Lower lobe of right lung (tissue), 2 donors: ENCODE measurements around the gene SERPINA5. TPM values are rescaled to one million over a fixed set of nuclear protein-coding genes. Genes with fewer than 3 reads are reported as not detected.
A peak's percentile ranks its signal among the peaks of the same experiment; 100 is the strongest.
"Not testable (repeated sequence)": the region's sequence is repeated elsewhere in the genome, so short reads cannot be mapped to it uniquely, and the experiment has no call there.

Experiments used
- ATAC-seq, 2 donors: fragments of 200-7000 bp; cut with Tn5 transposase; one replicate each; pipeline ENCODE4 v1.9.1; 2020 to 2022; ENCODE audit warnings: mild to moderate bottlenecking in 2 of 2, moderate library complexity in 2 of 2
- DNase-seq: peaks from one replicate; pipeline ENCODE4 v3.0.0-alpha.2; 2020
- H3K27ac ChIP-seq: fragments of 200-600 bp; one replicate; pipeline ENCODE4 v1.8.0; 2022
- H3K27me3 ChIP-seq: fragments of 200-600 bp; one replicate; pipeline ENCODE4 v1.8.0; 2022; ENCODE audit warnings: low read depth
- H3K36me3 ChIP-seq: fragments of 200-600 bp; one replicate; pipeline ENCODE4 v1.8.0; 2022; ENCODE audit warnings: mild to moderate bottlenecking
- H3K4me1 ChIP-seq: fragments of 200-600 bp; one replicate; pipeline ENCODE4 v1.8.0; 2022
- H3K4me3 ChIP-seq: fragments of 200-600 bp; one replicate; pipeline ENCODE4 v1.8.0; 2022; ENCODE audit warnings: mild to moderate bottlenecking
- H3K9me3 ChIP-seq: fragments of 200-600 bp; one replicate; pipeline ENCODE4 v1.8.0; 2022
- CTCF ChIP-seq: fragments of 200-600 bp; IDR thresholded peaks from one replicate; pipeline ENCODE4 v1.8.0; 2022; ENCODE audit warnings: antibody characterized with exemption, mild to moderate bottlenecking
- intact Hi-C: fragments of 100-400 bp; cut with DNase I; formaldehyde crosslinking; loops from one replicate; pipeline ENCODE4 v1.11.0; 2022
- total RNA-seq: library from RNA; stranded (reverse); fragmentation: NEBNext Ultra II Directional; extraction: Animal tissue kit (Norgen Biotek cat#: 25700); gene quantifications from one replicate; pipeline ENCODE4 v1.2.1, GENCODE V29; 2021
- donor health status: DM: no; HTN: yes; CAD: no; lungs with severe emphysema.

SERPINA5 gene
- total RNA-seq, 1 donor from 2014 or later, result 0.56 TPM

DNA sequence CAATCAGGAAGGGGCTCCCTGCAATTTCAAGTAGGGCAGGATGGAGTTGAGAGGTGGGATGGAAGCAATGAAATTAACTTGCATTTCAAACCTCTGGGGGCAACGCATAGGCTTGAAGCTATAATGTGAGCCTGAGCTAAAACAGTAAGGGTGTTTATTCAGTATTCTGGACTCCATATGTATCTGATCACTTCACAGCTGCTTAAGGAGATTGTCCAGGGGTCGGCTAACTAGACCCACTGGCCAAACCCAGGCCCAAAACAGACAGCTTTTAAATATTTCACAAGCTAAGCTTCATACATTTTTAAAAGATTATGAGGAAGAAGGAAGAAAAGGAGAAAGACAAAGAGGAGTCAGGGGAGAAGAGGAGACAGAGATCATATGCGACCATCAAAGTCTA, 24.1 kb downstream of the SERPINA5 start:
- Histone ChIP-seq H3K4me3 (no peak overlapping the region), H3K9me3 (no peaks in the 10 kb centered on the region), H3K27me3 (no peaks in the 10 kb centered on the region), H3K27ac (no peak overlapping the region), H3K4me1 (no peaks in the 10 kb centered on the region), H3K36me3 (no peaks in the 10 kb centered on the region)
- no peak for ATAC-seq
- intact Hi-C loops, result no loop called here
- TF ChIP-seq CTCF, result no peak
- no peak for DNase-seq

DNA sequence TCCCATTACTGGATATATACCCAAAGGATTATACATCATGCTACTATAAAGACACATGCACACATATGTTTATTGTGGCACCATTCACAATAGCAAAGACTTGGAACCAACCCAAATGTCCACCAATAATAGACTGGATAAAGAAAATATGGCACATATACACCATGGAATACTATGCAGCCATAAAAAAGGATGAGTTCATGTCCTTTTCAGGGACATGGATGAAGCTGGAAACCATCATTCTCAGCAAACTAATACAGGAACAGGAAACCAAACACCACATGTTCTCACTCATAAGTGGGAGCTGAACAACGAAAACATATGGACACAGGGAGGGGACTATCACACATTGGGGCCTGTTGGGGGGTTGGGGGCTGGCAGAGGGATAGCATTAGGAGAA, 27.7 kb downstream of the SERPINA5 start:
- H3K4me1 ChIP-seq, DNase-seq, H3K36me3 ChIP-seq, H3K4me3 ChIP-seq, intact Hi-C loops, H3K9me3 ChIP-seq, H3K27me3 ChIP-seq, H3K27ac ChIP-seq, ATAC-seq: not testable (repeated sequence)

DNA sequence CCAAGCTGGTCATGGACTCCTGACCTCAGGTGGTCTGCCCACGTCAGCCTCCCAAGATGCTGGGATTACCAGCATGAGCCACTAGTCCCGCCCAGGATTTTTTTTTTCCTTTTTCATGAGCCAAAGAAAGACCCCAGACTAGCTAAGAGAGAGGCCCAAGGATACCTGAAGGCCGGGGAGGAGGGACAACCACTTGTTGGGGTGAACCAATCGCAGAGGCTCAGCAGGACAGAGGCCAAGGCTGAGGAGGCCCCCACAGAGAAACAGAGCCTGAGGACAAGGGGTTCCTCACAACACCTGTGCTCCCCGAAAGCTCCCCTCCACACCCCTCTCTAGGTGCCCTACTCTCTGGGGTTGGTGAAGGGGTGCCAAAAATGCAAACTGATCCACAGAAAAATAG, 30.0 kb downstream of the SERPINA5 start:
- TF ChIP-seq CTCF, result no peak
- H3K9me3 ChIP-seq, result no peaks in the 10 kb centered on the region
- H3K36me3 ChIP-seq, result no peaks in the 10 kb centered on the region
- intact Hi-C loops, result no loop called here
- H3K4me3 ChIP-seq, result no peak overlapping the region
- H3K27me3 ChIP-seq, result no peaks in the 10 kb centered on the region
- DNase-seq (no peak), ATAC-seq (no peak)
- no peaks in the 10 kb centered on the region for H3K4me1 ChIP-seq
- no peak overlapping the region for H3K27ac ChIP-seq

DNA sequence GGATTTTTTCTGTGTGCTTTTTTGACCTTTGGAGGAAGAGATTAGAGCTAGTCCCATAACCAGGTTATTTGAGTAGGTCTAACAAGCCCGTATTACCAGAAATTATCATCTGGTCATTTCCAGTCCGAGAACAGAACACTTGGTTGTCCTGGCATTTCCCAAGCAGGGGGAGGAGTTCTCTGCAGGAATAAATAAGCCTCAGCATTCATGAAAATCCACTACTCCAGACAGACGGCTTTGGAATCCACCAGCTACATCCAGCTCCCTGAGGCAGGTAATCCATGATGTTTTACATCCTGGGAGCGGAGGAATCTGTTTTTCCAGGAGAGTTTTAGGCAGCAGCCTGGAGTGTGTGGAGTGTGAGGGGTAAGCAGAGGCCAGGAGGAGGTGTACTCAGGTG, 30.9 kb downstream of the SERPINA5 start, which contains the start of gene SERPINA3:
TSS of gene SERPINA3 (plus strand) at position 218 of the 400 bp plus-strand sequence. CDS start 2,051 bp downstream, outside the sequence.
- no peaks in the 10 kb centered on the region for H3K36me3 ChIP-seq
- no peaks in the 10 kb centered on the region for H3K27me3 ChIP-seq
- DNase-seq (no peak), ATAC-seq (peak; percentile 28 to 57)
- no peak for TF ChIP-seq CTCF
- intact Hi-C loops, result no loop called here
- H3K4me1 ChIP-seq, result no peaks in the 10 kb centered on the region
- peak within 1 kb of the TSS; percentile 27 for H3K4me3 ChIP-seq
- H3K27ac ChIP-seq, result no peak within 1 kb of the TSS
- no peaks in the 10 kb centered on the region for H3K9me3 ChIP-seq

DNA sequence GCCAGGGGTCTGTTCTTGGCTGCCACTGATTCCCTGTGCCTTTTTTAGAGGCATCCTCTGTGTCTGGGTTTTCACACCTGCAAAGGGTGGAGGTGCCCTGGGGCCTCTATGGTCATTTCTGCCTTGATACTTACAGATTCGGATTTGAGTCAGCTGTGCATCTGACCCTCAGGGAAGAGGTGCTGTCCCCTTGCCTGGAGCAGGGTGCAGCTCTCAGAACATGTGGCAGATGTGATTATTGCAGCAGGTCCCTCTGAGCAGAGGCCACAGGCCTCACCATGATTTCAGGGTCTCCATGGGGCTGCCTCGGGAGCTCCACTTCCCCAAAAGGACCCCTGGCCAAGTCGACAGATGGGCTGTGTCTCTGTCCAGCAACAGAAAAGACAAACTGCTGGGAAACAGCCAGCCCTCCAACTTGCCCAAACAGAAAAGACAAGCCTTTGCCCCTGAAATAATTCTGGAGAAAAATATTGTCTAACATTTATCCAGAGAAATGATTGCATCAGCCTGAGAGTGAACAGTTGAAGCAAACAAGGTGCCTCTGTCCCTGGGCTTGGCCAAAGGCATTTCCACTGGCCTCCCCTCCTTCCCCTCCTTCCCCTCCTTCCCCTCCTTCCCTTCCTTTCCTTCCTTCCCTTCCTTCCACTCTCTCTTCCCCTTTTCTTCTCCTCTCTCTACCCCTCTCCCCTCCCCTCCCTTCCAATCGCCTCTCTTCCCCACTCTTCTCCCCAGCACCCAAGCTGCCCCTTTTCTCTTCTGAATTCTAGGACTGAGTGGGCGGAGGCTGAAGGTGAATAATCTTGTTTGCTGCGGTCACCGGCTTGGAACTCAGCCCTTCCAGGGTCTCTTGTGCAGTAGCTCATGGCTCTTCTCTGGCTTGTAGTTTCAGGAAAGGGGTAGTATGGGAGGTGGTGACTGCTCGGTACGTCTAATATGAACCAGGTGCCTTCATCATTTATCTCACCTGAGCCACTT, 31.6 kb downstream of the SERPINA5 start:
- ATAC-seq, result peak; percentile 29 to 31
- Histone ChIP-seq H3K27ac (no peak overlapping the region), H3K27me3 (no peaks in the 10 kb centered on the region), H3K4me3 (peak overlapping the region; percentile 27), H3K4me1 (no peaks in the 10 kb centered on the region), H3K9me3 (peaks cover 4% of the 10 kb centered on the region), H3K36me3 (no peaks in the 10 kb centered on the region)
- intact Hi-C loops, result no loop called here
- no peak for TF ChIP-seq CTCF
- no peak for DNase-seq
